NT2/D1 (cell line): Measurements from ENCODE around the gene MUC6.

ENCODE experiments used
- SUZ12 ChIP-seq: IDR thresholded peaks from 2 replicates; pipeline ENCODE4 v1.6.1; 2011; ENCODE audit not compliant: insufficient read length, insufficient read depth; ENCODE audit errors: extremely low read depth
- YY1 ChIP-seq: IDR thresholded peaks from 2 replicates; pipeline ENCODE4 v1.6.1; 2011; ENCODE audit not compliant: insufficient read length, insufficient read depth
- ZNF274 ChIP-seq: IDR thresholded peaks from 2 replicates; pipeline ENCODE4 v1.6.1; 2011; ENCODE audit warnings: mild to moderate bottlenecking, low read depth, low read length

DNA sequence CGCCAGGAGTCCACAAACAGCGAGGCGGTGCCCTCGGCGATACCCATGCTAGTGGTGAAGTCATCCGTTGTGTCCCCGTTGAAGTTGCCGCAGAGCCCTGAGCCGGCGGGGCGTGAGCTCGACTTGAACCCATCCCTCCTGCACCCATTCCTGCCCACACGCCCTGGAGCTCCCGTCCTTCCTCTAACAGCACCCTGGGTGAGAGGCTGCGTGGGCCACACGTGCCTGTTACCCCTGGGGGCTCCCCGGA lies 8.3 kb downstream of the MUC6 start:
- TF ChIP-seq YY1, result no peak
- no peak for TF ChIP-seq ZNF274
- TF ChIP-seq SUZ12, result no peak
